ENCODE results near the gene MYL12A.

The MYL12A gene

GRCh38 chr18:3262234-3263131 is 14.9 kb downstream of the MYL12A start:
- DNase-seq (ENCODE audit: low read depth in 2 of 2), result peak; percentile 45 to 52
- peak overlapping the region; percentile 79 to 80 for H3K4me3 ChIP-seq (replicated peaks in 1 of 2; ENCODE audit: low read depth in 2 of 2, low read length in 2 of 2)
- no peak for TF ChIP-seq CTCF (IDR thresholded peaks at IDR 0.05; ENCODE audit: low read depth, low read length)

GRCh38 chr18:3263132-3263700 is 15.6 kb downstream of the MYL12A start:
- no peak for DNase-seq (ENCODE audit: low read depth in 2 of 2)
- H3K4me3 ChIP-seq (replicated peaks in 1 of 2; ENCODE audit: low read depth in 2 of 2, low read length in 2 of 2), result peak overlapping the region; percentile 79 to 80
- TF ChIP-seq CTCF (IDR thresholded peaks at IDR 0.05; ENCODE audit: low read depth, low read length), result no peak

GRCh38 chr18:3264362-3264761 is 16.8 kb downstream of the MYL12A start:
- DNase-seq (ENCODE audit: low read depth in 2 of 2), result no peak

GRCh38 chr18:3265564-3266033 is 18.0 kb downstream of the MYL12A start:
- H3K4me3 ChIP-seq (replicated peaks in 1 of 2; ENCODE audit: low read depth in 2 of 2, low read length in 2 of 2), result no peak overlapping the region
- no peak for TF ChIP-seq CTCF (IDR thresholded peaks at IDR 0.05; ENCODE audit: low read depth, low read length)
- peak in 1 of 2 donors; percentile 40 for DNase-seq (ENCODE audit: low read depth in 2 of 2)

More at GRCh38 chr18:3264362-3264761, 16.8 kb downstream of the MYL12A start:
- H3K4me3 ChIP-seq (replicated peaks in 1 of 2; ENCODE audit: low read depth in 2 of 2, low read length in 2 of 2), result peak overlapping the region in 1 of 2 donors; percentile 4
- TF ChIP-seq CTCF (IDR thresholded peaks at IDR 0.05; ENCODE audit: low read depth, low read length), result no peak

GRCh38 chr18:3266062-3266608 is 18.5 kb downstream of the MYL12A start:
- no peak overlapping the region for H3K4me3 ChIP-seq (replicated peaks in 1 of 2; ENCODE audit: low read depth in 2 of 2, low read length in 2 of 2)

GRCh38 chr18:3268306-3268705 is 20.7 kb downstream of the MYL12A start:
- H3K4me3 ChIP-seq (replicated peaks in 1 of 2; ENCODE audit: low read depth in 2 of 2, low read length in 2 of 2), result no peak overlapping the region
- TF ChIP-seq CTCF (IDR thresholded peaks at IDR 0.05; ENCODE audit: low read depth, low read length), result no peak
- no peak for DNase-seq (ENCODE audit: low read depth in 2 of 2)

More at GRCh38 chr18:3266062-3266608, 18.5 kb downstream of the MYL12A start:
- DNase-seq (ENCODE audit: low read depth in 2 of 2), result no peak
- no peak for TF ChIP-seq CTCF (IDR thresholded peaks at IDR 0.05; ENCODE audit: low read depth, low read length)
